ENCODE data around the gene VENTX.
A peak's percentile ranks its signal among the peaks of the same experiment; 100 is the strongest.

Gene VENTX

DNA sequence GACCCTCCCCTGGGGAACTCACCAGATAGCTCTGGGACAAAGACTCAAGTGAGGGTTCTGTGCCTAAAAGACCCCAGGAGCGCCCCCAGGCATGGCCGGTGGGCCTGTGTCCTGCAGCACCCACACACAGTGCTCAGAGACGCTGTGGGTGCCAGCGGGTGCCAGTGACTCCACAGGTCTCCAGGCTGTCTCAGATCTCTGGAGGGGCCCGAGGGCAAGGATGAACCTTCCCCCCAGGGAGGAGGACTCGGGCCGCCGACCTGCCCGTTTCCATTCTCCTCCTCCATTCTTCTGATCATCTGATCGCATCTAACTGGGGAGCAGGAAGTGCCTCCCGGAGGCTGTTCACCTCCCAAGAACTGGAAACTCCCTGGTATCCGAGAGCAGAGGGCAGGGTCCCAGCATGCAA is 38.0 kb downstream of the VENTX start:
- DNase-seq, result no peak

DNA sequence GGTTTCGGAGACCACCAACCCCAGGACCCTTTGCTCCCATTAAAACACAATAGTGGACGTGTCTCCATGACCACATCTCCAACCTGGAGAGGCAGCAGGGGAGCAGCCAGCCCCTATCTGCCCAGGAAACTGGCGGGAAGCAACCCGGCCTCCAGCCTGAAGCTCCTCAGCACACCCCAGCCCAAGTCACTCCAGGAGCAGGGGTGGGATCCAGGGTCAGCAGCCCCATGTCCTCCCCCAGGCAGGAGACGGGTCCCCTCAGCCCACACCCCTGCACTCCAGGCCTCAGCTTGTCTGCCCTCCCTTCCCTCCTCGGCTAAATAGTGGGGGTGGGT is 38.4 kb downstream of the VENTX start:
- no peak for DNase-seq

DNA sequence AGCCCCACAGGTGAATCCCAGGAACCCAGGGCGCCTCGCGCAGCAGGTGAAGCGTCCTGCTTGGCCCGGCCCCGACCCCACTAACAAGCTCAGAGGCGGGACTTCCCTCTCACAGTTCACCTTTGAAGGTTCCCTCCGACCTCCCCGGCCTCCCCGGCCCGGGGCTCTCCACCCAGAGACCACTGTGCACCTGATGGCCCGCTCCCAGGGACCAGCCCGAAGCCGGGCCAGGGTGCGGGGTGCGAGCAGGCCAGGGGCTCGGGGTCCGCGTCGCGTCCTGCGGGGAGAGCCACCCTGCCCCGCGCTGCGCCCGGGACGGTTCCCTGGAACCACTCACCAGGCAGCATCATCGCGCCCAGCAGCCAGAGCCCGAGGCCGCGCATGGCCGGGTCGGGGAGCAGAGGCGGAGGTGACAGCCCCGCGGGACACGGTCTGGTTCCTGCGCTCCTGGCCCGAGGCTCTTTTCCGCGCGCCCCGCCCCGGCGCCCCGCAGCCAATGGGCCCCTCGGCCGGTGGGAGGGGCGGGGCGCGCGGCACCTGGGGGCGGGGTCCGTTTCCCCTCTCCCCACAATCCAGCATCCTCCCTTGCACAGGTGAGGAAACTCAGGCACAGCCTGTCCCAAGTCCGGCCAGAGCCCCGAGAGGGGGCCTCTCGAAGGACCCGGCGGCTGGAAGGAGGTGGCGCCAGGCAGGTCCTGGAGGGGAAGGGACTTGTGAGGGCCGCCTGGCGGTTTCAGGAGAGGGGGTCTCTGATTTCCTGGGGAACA is 39.0 kb downstream of the VENTX start, which contains the start of gene ADAM8:
TSS of gene ADAM8 (minus strand) at position 434 of the 767 bp plus-strand sequence. CDS start at position 383, 51 bp downstream.
- DNase-seq, result peak; percentile 54

- DNase-seq, result no peak
Observed at GRCh38 chr10:133277277-133277992, 39.8 kb downstream of the VENTX start.

GRCh38 chr10:133277993-133278576 is 40.4 kb downstream of the VENTX start:
- no peak for DNase-seq

DNA sequence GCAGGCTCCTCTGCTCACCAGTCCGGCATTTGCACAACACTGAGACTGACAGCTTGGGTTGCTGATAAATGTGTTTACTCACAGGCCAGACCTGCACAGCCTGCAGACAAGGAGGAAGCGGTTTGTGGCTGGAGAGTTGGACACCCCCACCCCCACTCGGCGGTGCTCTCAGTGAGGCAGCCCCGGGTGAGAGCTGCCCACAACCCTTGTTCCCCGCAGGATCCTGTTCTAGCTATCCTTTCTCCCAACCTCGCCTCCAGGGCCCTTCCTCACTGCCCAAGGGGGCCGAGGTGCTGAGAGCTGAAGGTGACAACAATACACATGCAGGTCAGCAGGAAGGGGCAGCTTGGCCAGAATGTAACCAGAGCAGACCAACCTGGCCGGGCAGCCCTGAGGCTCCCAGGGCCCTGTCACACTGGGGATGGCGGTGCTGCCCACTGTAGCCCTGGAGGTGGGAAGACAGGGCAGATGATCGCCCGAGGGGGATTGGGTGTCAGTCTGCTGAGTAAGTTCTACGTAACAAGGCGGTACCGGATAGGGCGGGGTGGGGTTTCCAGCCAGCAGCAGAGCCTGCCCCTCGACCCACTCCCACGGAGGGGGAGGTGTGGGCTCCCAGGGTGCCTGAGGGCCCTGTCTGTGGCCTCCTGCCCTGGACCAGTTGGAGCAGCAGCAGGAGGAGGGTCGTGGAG is 41.1 kb downstream of the VENTX start:
- DNase-seq, result peak; percentile 4

- DNase-seq, result no peak
Observed at GRCh38 chr10:133279326-133280226, 41.9 kb downstream of the VENTX start.

- no peak for DNase-seq
Observed at GRCh38 chr10:133280391-133281059, 42.9 kb downstream of the VENTX start.

DNA sequence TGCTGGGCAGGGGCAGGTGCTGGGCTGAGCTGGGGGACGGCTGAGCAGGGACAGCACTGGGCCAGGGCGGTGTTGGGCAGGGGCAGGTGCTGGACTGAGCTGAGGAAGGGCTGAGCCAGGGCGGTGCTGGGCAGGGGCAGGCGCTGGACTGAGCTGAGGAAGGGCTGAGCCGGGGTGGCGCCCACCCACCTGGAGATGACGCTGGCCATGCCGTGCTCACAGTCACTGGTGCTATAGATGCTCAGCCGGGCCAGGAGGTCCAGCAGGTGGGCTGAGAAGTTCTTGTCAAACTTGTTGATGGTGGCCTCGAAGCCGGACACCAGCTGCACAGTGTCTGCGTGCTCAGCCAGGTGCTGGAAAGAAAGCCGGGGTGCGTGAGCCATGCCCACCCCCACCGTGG is 43.4 kb downstream of the VENTX start:
- no peak for DNase-seq

DNA sequence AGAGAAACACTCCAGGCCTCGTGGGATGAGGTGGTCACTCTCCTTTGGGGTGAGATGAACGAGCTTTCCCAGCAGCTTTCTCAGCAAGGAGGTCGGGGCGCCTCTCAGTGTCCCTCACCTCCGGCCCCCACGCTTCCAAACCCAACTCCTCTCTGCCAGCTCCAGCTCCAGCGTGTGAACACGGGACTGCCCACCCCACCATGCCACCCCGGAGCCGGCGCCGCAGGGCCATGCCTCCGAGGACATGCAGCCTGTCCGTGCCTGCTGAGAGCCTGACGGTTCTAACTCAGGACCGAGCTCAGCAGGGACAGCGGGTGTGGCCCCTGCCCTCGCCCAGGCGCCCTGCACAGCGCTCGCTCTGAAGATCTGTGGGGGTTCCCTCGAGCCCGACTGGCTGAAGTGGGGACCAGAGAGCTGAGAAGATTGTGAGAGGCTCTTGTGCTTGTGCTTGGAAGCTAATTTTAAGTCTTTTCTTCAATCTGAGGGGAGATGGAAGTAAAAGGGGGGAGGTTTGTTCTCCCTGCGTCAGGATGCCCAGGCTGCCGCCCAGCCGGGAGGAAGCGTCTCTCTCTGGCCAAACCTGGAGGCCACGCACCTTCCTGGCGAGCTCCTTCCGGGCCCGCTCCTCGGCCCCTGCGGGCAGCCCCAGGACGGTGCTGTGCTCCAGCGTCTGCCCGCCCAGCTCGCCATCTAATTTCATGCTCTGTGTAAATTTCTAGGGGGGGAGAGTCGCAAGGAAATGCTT is 44.1 kb downstream of the VENTX start:
- DNase-seq, result no peak

DNA sequence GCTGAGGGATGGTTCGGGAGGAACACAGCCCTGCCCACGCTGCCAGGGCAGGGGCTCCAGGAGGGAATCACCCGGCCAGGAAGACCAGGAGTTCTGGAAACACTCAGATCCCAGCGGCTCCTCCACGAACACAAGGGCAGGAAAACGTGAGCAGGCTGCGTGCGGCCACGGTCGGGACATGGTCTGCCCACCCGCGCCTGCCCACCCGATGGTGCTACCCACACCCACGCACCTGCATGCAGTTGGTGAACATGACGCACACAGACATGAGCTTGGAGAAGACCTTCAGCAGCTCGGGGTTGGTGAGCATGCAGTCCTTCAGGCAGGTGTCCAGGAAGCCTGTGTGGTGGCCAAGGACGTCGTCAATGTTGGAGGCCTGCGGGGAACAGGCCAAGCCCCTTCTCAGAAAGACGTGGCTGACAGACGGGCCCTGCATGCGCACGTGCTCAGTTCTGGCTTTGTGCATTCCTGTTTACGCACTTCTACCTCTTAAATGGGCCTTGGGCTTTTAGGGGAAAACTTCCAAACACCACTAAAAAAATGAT is 45.3 kb downstream of the VENTX start:
- no peak for DNase-seq

DNA sequence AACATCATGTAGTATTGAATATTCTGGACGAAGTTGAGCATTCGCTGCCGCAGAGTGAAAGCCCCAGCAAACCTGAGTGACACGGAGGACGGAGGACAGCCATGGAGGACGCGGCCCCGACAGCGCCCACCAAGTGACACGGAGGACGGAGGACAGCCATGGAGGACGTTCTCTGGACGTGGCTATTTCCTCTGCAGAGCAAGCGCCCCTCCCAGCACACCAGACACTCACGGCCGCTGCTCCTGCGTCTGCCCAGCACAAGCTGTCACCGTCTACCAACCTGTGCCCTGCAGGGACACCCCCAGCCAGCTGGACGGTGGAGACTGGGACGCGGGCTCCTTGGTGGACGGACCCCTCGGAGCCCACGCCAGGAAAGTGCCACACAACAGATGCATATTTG is 46.3 kb downstream of the VENTX start:
- DNase-seq, result no peak

GRCh38 chr10:133285217-133285616 is 47.6 kb downstream of the VENTX start:
- no peak for DNase-seq

DNA sequence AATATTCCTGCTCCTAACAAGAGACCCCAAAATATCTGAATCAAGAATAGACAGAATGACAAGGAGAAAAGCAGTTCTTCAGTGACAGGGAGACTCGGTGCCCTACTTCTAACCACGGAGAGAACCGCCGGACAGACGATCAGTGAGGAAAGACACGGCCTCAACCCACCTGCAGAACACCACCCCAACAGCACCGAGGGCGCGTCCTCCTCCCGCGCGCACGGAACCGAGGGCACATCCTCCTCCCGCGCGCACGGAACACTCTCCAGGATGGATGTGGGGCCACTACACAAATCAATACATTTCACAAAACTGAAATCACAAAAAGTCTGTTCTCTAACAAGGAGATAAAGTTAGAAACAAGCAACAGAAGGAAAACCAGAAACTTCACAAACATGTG is 48.7 kb downstream of the VENTX start:
- DNase-seq, result no peak

DNA sequence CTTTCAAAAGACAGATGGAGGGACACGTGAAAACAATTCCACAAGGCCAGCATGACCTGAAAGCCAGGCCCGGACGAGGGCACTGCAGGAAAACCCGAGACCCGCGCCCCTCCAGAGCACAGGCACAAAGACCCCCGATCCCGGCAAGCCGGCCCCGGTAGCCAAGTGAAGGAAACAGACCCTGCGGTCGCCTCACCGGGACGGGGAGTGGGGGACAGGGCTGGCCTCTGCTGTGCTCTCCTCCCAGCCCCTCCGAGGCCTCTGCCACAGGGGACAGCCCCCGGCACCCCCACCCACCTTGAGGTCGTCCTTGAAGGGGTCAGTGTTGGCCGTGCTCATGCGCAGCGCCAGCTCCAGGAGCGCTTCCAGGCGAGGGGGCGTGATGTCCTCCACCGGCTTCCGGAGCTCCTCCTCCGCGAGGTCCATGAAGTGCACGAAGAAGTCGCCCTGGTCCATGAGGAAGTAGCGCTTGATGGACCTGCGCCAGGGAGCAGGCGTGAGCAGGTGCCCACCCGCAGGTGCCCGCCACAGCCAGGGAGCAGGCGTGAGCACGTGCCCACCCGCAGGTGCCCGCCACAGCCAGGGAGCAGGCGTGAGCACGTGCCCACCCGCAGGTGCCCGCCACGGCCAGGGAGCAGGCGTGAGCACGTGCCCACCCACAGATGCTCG is 50.3 kb downstream of the VENTX start:
- no peak for DNase-seq

DNA sequence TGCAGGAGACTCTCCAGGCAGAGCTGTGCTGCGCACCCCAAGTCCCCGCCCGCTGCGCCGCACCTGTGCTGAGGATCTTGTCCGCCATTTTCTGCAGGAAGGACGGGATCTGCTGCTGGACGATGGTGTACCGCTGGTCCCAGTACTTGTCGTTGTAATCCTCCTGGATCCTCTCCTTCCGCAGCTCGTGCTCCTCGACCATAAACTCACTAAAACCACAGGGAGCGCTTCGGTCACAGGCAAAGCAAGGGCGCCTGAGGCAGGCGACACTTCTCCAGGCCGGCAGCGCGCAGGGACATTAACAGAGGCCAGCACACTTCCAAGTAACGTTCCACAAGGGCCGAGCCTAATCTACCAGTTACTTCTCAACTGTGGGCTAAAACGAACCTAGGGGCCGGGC is 52.1 kb downstream of the VENTX start:
- no peak for DNase-seq
